ENCODE measurements around the gene NAMPT.

Gene NAMPT

DNA sequence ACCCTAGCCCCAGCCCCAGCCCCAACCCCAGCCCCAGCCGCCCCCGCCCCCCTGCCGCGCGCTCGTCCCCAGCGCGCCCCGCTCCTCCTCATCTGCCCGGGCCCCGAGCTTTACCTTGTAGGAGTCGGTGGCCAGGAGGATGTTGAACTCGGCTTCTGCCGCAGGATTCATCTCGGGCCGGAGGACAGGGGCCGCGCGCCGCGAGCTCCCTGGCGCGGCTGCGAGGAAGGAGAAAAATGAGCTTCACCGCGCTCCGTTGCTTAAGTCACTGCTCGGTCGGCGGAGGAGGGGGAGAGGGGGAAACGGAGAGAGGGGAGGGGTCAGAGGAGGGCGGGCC lies at the start of gene NAMPT:
Gene NAMPT, minus strand, starts transcription at position 270 of the 337 bp plus-strand sequence. Its CDS starts 99 bp downstream, at position 171.
- CTCF ChIA-PET, result interaction anchor here (1.1 to 3.1 kb wide), 5 partner anchors 105 to 452 kb away, joined by 3 to 17 read pairs (median 7); no protein-coding TSS in a partner anchor
- H3K4me3 ChIP-seq (ENCODE audit: low read depth, low read length), result peak within 1 kb of the TSS; percentile 82
- TF ChIP-seq, protein P1, sequence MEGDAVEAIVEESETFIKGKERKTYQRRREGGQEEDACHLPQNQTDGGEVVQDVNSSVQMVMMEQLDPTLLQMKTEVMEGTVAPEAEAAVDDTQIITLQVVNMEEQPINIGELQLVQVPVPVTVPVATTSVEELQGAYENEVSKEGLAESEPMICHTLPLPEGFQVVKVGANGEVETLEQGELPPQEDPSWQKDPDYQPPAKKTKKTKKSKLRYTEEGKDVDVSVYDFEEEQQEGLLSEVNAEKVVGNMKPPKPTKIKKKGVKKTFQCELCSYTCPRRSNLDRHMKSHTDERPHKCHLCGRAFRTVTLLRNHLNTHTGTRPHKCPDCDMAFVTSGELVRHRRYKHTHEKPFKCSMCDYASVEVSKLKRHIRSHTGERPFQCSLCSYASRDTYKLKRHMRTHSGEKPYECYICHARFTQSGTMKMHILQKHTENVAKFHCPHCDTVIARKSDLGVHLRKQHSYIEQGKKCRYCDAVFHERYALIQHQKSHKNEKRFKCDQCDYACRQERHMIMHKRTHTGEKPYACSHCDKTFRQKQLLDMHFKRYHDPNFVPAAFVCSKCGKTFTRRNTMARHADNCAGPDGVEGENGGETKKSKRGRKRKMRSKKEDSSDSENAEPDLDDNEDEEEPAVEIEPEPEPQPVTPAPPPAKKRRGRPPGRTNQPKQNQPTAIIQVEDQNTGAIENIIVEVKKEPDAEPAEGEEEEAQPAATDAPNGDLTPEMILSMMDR (IDR thresholded peaks at IDR 0.05; ENCODE audit: insufficient read depth, low read length, missing control alignments), result no peak
- POLR2A ChIA-PET, result interaction anchor here (0.6 to 1.5 kb wide), 9 partner anchors 14 to 344 kb away, joined by 3 to 11 read pairs (median 4); no protein-coding TSS in a partner anchor
- DNase-seq (ENCODE audit: low read depth, low spot score), result no peak

DNA sequence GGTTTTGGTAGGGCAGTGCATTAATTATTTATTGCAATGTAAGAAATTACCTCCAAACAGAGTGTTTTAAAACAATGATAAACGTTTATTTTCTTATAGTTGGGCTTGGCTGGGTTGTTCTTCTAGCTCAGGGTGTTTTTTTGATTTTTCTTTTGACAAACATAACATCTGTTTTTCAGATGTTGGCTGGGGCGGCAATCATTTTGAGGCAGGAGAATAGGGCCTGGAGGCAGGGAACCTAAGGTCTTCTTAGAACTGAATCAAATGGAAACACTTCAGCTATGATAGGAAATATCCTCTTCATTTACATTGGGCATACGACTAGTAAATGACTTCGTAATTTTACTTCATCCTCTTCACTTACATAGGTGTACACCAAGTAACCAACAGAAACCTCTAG lies 47.4 kb upstream of the NAMPT start:
- CTCF ChIA-PET, result interaction anchor here (1.4 kb wide), 1 partner anchor 14 kb away, joined by 5 read pairs; no protein-coding TSS in a partner anchor
- TF ChIP-seq, protein P1 (IDR thresholded peaks at IDR 0.05; ENCODE audit: insufficient read depth, low read length, missing control alignments), result no peak
- no peak for DNase-seq (ENCODE audit: low read depth, low spot score)
- no peak overlapping the region for H3K4me3 ChIP-seq (ENCODE audit: low read depth, low read length)
- POLR2A ChIA-PET, result interaction anchor here (1.1 kb wide), 1 partner anchor 13 kb away, joined by 3 read pairs; no protein-coding TSS in a partner anchor

DNA sequence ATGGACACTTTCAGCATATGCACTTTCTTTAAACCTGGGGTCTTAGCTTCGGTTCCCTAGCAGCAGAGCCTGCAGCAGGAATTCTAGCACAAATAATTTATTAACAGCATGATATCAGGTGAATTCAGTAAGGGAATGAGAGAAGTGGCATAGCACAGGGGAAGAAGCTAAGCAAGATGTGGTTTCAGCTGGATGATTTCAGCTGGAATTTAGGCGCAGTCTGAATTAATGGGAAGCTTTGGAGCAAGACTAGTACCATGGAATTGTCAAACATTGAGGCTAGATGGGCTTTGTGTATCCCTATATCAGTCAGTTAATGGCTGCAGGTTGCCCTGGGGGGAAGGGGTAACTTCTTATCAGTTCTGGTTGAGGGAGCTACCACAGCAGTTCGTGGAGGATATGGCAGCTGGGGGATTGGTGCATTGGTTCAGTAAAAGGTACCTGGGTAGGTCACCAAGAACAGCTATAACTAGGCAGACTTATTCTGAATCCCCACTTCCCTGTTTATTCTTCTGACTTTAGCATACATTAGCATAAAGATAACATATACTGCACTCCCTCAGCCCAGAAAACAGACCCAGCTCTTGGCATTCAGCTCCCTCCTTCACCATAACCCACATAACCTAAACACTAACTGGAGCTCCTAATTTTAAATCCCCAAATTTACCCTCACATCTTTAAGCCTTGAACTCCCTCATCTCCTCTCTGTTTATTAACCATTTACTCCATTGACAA lies 46.8 kb upstream of the NAMPT start:
- H3K4me3 ChIP-seq (ENCODE audit: low read depth, low read length), result no peak overlapping the region
- POLR2A ChIA-PET, result interaction anchor here (1.1 kb wide), 1 partner anchor 14 kb away, joined by 3 read pairs; no protein-coding TSS in a partner anchor
- TF ChIP-seq, protein P1 (IDR thresholded peaks at IDR 0.05; ENCODE audit: insufficient read depth, low read length, missing control alignments), result no peak

DNA sequence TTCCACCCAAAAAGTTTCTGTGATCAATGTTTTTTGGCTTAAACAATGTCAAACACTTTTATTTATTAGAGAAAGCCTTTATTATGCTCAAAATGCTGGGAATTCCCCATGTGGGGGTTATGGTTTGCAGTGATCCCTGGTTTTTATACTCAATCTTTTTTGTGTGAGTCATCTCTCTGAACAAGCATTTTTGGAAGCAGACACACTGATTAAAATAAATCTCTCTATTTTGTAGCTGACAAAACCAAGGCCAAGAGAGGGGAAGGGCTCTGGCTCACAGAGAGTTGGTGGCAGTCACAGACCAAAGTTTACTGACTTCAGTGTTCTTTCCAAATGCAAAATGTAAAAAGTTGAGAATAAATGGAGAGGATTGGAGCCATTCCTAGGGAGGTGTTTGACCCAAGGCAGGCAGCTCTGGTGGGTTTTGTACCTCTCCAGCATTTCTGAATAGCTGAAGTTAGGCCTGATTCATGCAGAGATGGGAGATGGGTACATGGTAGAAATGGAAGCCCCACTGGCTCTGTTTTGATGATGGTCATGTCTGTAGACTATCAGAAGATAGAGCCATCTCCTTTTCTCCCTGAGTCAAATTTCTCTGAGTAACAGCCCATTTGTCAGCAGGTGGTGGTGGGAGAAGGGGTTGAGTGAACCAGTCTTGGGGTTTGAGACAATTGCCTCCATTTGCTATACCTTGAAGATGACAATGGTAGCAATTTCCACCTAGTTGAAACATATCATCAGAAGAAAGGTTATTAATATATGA lies 45.4 kb upstream of the NAMPT start:
- CTCF ChIA-PET, result interaction anchor here (0.7 to 1.8 kb wide), 3 partner anchors 9 to 160 kb away, joined by 3 to 6 read pairs (median 4); no protein-coding TSS in a partner anchor
- H3K4me3 ChIP-seq (ENCODE audit: low read depth, low read length), result no peak overlapping the region
- TF ChIP-seq, protein P1 (IDR thresholded peaks at IDR 0.05; ENCODE audit: insufficient read depth, low read length, missing control alignments), result no peak
- DNase-seq (ENCODE audit: low read depth, low spot score), result peak; percentile 24
- POLR2A ChIA-PET, result interaction anchor here (0.6 kb wide), 1 partner anchor 41 kb away, joined by 4 read pairs; no protein-coding TSS in a partner anchor

More for the DNA sequence above, 46.8 kb upstream of the NAMPT start:
- DNase-seq (ENCODE audit: low read depth, low spot score), result no peak
- CTCF ChIA-PET, result interaction anchor here (1.4 to 1.8 kb wide), 3 partner anchors 8 to 131 kb away, joined by 4 to 6 read pairs (median 5); no protein-coding TSS in a partner anchor

DNA sequence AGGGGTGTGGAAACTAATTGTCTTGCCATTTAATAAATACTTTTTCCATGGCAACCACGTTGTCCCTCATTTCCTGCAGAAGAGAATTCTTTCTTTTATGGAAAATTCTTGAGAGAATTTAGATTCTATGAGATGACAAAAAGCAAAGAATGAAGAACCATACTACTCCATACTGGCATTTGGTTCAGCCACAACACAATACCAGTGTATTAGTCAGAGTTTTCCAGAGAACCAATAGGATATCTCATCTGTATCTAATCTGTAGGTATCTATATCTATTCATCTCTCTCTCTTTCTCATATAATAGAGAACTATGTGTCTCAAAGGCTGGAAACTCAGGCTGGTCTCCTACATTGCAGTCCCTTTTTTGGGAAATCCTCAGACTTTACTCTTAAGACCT lies 44.6 kb upstream of the NAMPT start:
- H3K4me3 ChIP-seq (ENCODE audit: low read depth, low read length), result no peak overlapping the region
- ChIA-PET CTCF (no interaction called here), POLR2A (interaction anchor here (0.6 kb wide), 1 partner anchor 40 kb away, joined by 4 read pairs; no protein-coding TSS in a partner anchor)
- TF ChIP-seq, protein P1 (IDR thresholded peaks at IDR 0.05; ENCODE audit: insufficient read depth, low read length, missing control alignments), result no peak
- DNase-seq (ENCODE audit: low read depth, low spot score), result no peak
